Ovary (tissue), 9 donors: Measurements from ENCODE around the gene FBXL7. TPM values are rescaled to one million over a fixed set of nuclear protein-coding genes. Genes with fewer than 3 reads are reported as not detected.

Source experiments
- DNase-seq, 5 donors: peaks; one replicate each; pipeline ENCODE4 v3.0.0-alpha.2; 2019 to 2020
- H3K27ac ChIP-seq, 2 donors: fragments of 200-600 bp; one replicate each; pipeline versions ENCODE4 v1.5.1 to v1.8.0; 2019 to 2022
- H3K27me3 ChIP-seq: fragments of 200-600 bp; one replicate; pipeline ENCODE4 v1.8.0; 2022
- H3K36me3 ChIP-seq: fragments of 200-600 bp; sonication (generic); one replicate; pipeline ENCODE4 v1.5.1; 2019
- H3K4me1 ChIP-seq: one replicate; pipeline ENCODE4 v1.8.1; 2013; ENCODE audit warnings: mild to moderate bottlenecking, moderate library complexity; ENCODE audit not compliant: insufficient read depth
- H3K4me3 ChIP-seq: fragments of 200-600 bp; sonication (generic); one replicate; pipeline ENCODE4 v1.5.1; 2017
- H3K9me3 ChIP-seq, 2 donors: fragments of 200-600 bp in 1 of 2; sonication (generic) in 1 of 2; one replicate each; pipeline versions ENCODE4 v1.5.1 to v1.8.1; 2013 to 2019; ENCODE audit warnings: mild to moderate bottlenecking in 1 of 2, moderate library complexity in 1 of 2
- EP300 ChIP-seq: sonication (generic); formaldehyde crosslinking; IDR thresholded peaks from one replicate; pipeline ENCODE4 v1.6.1; 2017; ENCODE audit warnings: antibody characterized with exemption
- POLR2A ChIP-seq: fragments of 450-650 bp; IDR thresholded peaks from one replicate; pipeline ENCODE4 v1.6.1; 2017; ENCODE audit warnings: antibody characterized with exemption, mild to moderate bottlenecking, moderate library complexity
- WGBS, 3 donors: extraction: QIAGEN DNeasy Blood & Tissue Kit in 1 of 3; methylation state at CpG; one replicate each; pipeline versions ENCODE4 v1.1.5 to v1.1.7; 2013 to 2017; 5-methylcytosine and 5-hydroxymethylcytosine counted together
- intact Hi-C, 4 donors: fragments of 100-400 bp; cut with DNase I; formaldehyde crosslinking; loops; one replicate each; pipeline versions ENCODE4 v1.11.0 to v1.15.1; 2022 to 2023
- polyA plus RNA-seq, 2 donors: library from polyadenylated mRNA; stranded (reverse); fragments of 200-250 nt in 1 of 2; fragments of 350-450 nt in 1 of 2; fragmentation: Illumina TruSeq in 1 of 2; extraction: RNeasy Lipid Tissue Mini Kit (QIAGEN cat#74804) in 1 of 2; gene quantifications; one replicate each; pipeline ENCODE4 v1.2.3, GENCODE V29; 2013 to 2014
- total RNA-seq, 7 donors: library from RNA; depleted of rRNA in 2 of 7; stranded (reverse); fragments of >200 nt in 2 of 7; fragmentation: NEBNext Ultra II Directional in 3 of 7; extraction: Animal tissue kit (Norgen Biotek cat#: 25700) in 3 of 7; gene quantifications; one replicate each; pipeline versions ENCODE4 v1.1.0 to v1.2.4, GENCODE V29; 2016 to 2023
- TF ChIP-seq, protein P1 (sequence below), 3 donors: fragments of 450-650 bp in 2 of 3; fragments of 200-600 bp in 1 of 3; IDR thresholded peaks; one replicate each; pipeline versions ENCODE4 v1.5.1 to v1.8.0; 2016 to 2022; ENCODE audit warnings: antibody characterized with exemption in 3 of 3, mild to moderate bottlenecking in 1 of 3
- donor health status: DM: no; HTN: no; CAD: no; lungs with moderate emphysema.
- donor health status: DM: no; HTN: no; CAD: no.
- donor health status: Bipolar disorder and iron deficiency.
- donor health status: DM: yes; HTN: yes; CAD: no.
- donor health status: DM: no; HTN: no; CAD: no.
- donor health status: DM: yes; HTN: yes; CAD: no.

Gene FBXL7
- total and polyA plus RNA-seq, 9 donors = 21.1 to 40.9 (median 29.2) TPM

GRCh38 chr5:15722305-15722704 is 222.3 kb downstream of the FBXL7 start:
- TF ChIP-seq, protein P1, sequence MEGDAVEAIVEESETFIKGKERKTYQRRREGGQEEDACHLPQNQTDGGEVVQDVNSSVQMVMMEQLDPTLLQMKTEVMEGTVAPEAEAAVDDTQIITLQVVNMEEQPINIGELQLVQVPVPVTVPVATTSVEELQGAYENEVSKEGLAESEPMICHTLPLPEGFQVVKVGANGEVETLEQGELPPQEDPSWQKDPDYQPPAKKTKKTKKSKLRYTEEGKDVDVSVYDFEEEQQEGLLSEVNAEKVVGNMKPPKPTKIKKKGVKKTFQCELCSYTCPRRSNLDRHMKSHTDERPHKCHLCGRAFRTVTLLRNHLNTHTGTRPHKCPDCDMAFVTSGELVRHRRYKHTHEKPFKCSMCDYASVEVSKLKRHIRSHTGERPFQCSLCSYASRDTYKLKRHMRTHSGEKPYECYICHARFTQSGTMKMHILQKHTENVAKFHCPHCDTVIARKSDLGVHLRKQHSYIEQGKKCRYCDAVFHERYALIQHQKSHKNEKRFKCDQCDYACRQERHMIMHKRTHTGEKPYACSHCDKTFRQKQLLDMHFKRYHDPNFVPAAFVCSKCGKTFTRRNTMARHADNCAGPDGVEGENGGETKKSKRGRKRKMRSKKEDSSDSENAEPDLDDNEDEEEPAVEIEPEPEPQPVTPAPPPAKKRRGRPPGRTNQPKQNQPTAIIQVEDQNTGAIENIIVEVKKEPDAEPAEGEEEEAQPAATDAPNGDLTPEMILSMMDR (IDR thresholded peaks at IDR 0.05) = no peak
- TF ChIP-seq EP300 (no peak), POLR2A (no peak)
- Histone ChIP-seq H3K27me3 (no peaks in the 10 kb centered on the region), H3K4me1 (no peaks in the 10 kb centered on the region), H3K4me3 (no peak overlapping the region), H3K27ac (no peak overlapping the region), H3K9me3 (no peaks in the 10 kb centered on the region), H3K36me3 (no peaks in the 10 kb centered on the region)
- no peak for DNase-seq
- intact Hi-C loops = no loop called here
- 90 to 91% (median 90%) methylated on average over 7 of the region's 7 CpGs for WGBS, 3 donors

- intact Hi-C loops = no loop called here
- H3K27ac ChIP-seq = no peak overlapping the region
- no peak for TF ChIP-seq POLR2A
- TF ChIP-seq, protein P1 (IDR thresholded peaks at IDR 0.05) = no peak
- TF ChIP-seq EP300 = no peak
- no peak overlapping the region for H3K4me3 ChIP-seq
- peaks cover 0 to 3% of the 10 kb centered on the region in 2 donors for H3K9me3 ChIP-seq
- H3K27me3 ChIP-seq = no peaks in the 10 kb centered on the region
- DNase-seq = no peak
- H3K4me1 ChIP-seq = no peaks in the 10 kb centered on the region
- no peaks in the 10 kb centered on the region for H3K36me3 ChIP-seq
These were observed 227.4 kb downstream of the FBXL7 start for GRCh38 chr5:15727375-15727774.

DNA sequence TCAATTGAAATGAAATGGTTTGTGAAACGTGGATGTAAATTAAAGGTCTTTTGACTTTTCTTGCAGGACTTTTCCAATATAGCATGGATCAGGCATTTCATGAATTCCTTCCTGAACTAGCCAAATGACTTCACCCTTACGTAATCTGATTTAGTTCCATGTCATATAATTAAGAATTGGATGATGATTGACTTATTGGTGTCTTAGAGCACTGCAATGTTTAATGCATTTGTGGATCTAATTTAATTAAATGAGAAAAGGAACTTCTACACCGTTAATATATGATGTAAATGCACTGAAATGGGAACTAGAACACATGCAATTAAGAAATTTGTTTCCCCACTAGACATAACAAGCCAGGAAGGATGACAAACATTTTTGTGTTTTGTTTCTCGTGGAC is 228.8 kb downstream of the FBXL7 start:
- Histone ChIP-seq H3K27me3 (no peaks in the 10 kb centered on the region), H3K4me1 (no peaks in the 10 kb centered on the region), H3K27ac (no peak overlapping the region), H3K9me3 (peaks cover 0 to 3% of the 10 kb centered on the region in 2 donors), H3K36me3 (no peaks in the 10 kb centered on the region), H3K4me3 (no peak overlapping the region)
- intact Hi-C loops = no loop called here
- no peak for DNase-seq
- WGBS, 3 donors = 77 to 92% (median 88%) methylated on average over 4 of the region's 4 CpGs
- TF ChIP-seq EP300 (no peak), POLR2A (no peak)

GRCh38 chr5:15731699-15732098 is 231.7 kb downstream of the FBXL7 start:
- Histone ChIP-seq H3K27ac (no peak overlapping the region), H3K36me3 (no peaks in the 10 kb centered on the region), H3K4me1 (no peaks in the 10 kb centered on the region), H3K4me3 (no peak overlapping the region), H3K27me3 (no peaks in the 10 kb centered on the region), H3K9me3 (peaks cover 0 to 3% of the 10 kb centered on the region in 2 donors)
- DNase-seq = no peak
- TF ChIP-seq EP300 (no peak), POLR2A (no peak)
- TF ChIP-seq, protein P1 (IDR thresholded peaks at IDR 0.05) = no peak
- intact Hi-C loops = no loop called here
- 89 to 93% (median 90%) methylated on average over 4 of the region's 4 CpGs for WGBS, 3 donors

DNA sequence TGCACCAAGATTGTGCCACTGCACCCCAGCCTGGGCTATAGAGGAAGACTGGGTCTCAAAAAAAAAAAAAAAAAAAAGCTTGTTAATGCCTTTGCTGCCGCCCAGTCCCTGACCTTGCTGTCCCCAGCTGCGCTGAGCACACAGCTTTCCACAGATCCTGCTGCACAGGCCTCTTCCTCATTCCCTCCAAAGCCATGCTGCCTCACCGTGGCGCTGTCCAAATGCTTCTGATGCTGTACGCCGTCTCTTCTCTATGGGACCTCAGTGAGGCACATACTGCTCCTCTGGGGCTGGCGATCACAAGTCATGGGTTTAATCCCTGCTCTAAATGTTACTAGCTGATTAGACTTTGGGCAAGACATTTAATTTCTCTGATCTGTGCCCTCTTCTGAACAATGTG is 234.1 kb downstream of the FBXL7 start:
- TF ChIP-seq, protein P1 (IDR thresholded peaks at IDR 0.05) = no peak
- TF ChIP-seq EP300 = no peak
- no peak for TF ChIP-seq POLR2A
- H3K9me3 ChIP-seq = no peaks in the 10 kb centered on the region
- H3K27me3 ChIP-seq = no peaks in the 10 kb centered on the region
- no peak for DNase-seq
- intact Hi-C loops = no loop called here
- no peaks in the 10 kb centered on the region for H3K36me3 ChIP-seq
- H3K4me1 ChIP-seq = peaks cover 1% of the 10 kb centered on the region
- no peak overlapping the region for H3K27ac ChIP-seq
- no peak overlapping the region for H3K4me3 ChIP-seq
- WGBS, 3 donors = 92 to 97% (median 94%) methylated on average over 7 of the region's 7 CpGs
